Spleen (tissue), 7 donors: ENCODE results near the gene PERP.

Source experiments
- CTCF ChIP-seq, 11 experiments: fragments of 200-600 bp in 7 of 11; fragments of 450-650 bp in 4 of 11; sonication (generic) in 4 of 11; IDR thresholded peaks in 8 of 11; conservative IDR thresholded peaks in 3 of 11; 1 replicate in 7 of 11; 2 replicates in 4 of 11; pipeline versions ENCODE4 v1.4.0 to v1.8.0; 2016 to 2021; ENCODE audit warnings: antibody characterized with exemption in 11 of 11, inconsistent platforms in 4 of 11, mild to moderate bottlenecking in 1 of 11
- POLR2A ChIP-seq, 3 donors: fragments of 450-650 bp; IDR thresholded peaks; one replicate each; pipeline ENCODE4 v1.5.1; 2017; ENCODE audit warnings: antibody characterized with exemption in 3 of 3, mild to moderate bottlenecking in 1 of 3
- POLR2AphosphoS5 ChIP-seq, 3 donors: sonication (generic); formaldehyde crosslinking; IDR thresholded peaks; one replicate each; pipeline ENCODE4 v1.5.1; 2017; ENCODE audit warnings: antibody characterized with exemption in 3 of 3
- donor health status: DM: no; HTN: no; CAD: no; lungs with moderate emphysema.
- donor health status: DM: no; HTN: no; CAD: no.
- donor health status: DM: no; HTN: no; CAD: no.

GRCh38 chr6:138109042-138109997, 2.1 kb upstream of the PERP start:
- TF ChIP-seq POLR2A (IDR thresholded peaks at IDR 0.05) (no peak), CTCF (IDR thresholded peaks at IDR 0.05 in 8 of 11, conservative IDR thresholded peaks at IDR 0.05 in 3 of 11) (peak; percentile 77 to 96 (median 94)), POLR2AphosphoS5 (IDR thresholded peaks at IDR 0.05) (no peak)
